GM18909 (cell line): ENCODE measurements around the gene USP7.

Source experiments
- ATAC-seq: cut with Tn5 transposase; IDR thresholded peaks from one replicate; pipeline ENCODE4 v1.9.1; 2021; ENCODE audit warnings: mild to moderate bottlenecking; ENCODE audit not compliant: unreplicated experiment, poor library complexity

Gene USP7

DNA sequence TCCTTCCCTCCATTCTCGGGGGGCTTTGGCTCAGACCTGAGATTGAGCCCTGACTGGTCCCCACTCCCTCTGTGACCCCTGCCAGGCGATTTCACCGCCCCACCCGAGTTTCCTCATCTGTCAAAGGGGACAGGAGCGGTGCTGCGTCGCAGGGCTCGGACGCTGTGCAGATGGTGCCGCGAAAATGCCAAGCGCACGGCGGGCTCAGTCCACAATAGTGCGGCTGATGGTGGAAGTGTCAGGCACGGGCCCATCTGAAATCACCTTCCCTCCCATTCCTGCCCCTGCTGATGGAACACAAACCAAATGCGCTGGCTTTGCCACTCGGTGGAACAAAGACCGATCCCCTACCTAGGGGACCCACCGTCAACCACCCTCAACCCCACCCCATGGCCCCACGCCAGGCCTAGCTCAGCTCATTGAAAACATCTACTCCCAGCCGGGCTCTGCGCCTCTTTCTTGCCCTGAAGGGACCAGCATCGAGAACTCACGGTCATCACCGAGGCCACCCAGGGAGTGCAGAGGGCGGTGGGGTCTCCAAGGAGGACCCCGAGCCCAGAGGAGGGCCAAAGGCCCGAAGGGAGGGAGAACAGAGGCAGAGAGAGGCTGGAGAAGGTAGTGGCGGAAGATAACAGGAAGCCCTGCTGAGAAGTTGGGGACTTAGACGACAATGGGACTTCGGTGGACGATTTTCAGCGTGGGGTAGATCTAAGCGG lies 96.3 kb downstream of the USP7 start:
- ATAC-seq = no peak

GRCh38 chr16:8866884-8867215 lies 96.9 kb downstream of the USP7 start:
- ATAC-seq = no peak

DNA sequence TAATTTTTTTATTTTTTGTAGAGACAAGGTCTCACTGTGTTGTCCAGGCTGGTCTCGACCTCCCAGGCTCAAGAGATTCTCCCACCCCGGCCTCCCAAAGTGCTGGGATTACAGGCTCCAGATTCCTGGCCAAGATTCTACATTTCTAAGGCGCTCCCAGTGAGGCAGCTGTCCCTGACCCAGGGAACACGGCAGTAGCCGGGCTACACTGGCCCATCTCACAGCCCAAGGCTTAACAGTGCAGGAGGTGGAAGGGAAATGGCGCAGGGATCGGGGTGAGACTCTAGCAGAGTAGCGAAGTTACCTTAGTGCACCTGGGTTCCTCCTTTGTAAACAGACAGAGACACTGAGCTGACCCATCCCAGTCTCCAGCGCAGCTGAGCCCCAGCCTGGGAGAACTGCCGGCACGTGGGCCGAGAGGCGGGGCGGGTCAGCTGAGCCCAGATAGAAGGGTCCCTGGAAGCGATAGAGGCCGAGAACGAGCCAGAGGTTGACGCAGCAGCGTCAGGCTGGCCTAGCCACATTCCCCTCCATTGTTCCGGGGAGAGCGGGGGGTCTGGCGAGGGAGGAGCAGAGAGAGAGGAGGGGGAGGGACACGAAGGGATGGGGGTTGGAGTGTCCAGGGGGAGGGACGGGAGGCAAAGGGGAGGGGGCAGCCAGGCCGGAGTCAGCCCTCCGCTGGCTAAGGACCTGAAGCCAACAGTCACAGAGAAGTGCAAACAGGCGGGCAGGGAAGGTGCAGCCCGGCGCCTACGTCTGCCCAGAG lies 97.4 kb downstream of the USP7 start:
- no peak for ATAC-seq

DNA sequence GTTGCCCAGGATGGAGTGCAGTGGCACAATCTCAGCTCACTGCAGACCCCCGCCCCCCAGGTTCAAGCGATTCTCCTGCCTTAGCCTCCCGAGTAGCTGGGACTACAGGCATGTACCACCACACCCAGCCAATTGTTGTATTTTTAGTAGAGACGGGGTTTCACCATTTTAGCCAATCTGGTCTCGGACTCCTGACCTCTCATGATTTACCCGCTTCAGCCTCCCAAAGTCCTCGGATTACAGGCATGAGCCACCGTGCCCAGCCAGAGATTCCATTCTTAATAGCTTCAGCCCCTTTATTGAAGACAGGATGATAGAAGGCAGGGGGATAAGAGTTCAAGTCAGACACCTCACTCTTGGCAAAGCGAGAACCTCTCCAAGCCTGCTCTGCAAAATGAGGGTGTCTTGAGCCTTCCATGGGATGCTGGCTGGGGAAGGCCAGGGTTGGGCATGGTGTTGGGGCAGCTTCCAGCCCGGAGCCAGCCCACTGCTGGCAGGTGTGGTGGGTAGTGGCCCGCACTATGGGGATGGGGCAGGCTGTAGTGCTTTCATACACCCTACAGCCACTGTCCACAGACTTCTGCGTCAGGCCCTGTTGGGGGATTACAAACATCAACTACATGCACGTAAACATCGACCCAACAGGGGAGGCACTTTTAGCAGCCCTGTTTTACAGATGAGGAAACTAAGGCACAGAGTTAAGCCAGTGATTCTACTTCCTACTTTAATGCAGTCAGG lies 98.4 kb downstream of the USP7 start:
- ATAC-seq = no peak

GRCh38 chr16:8864480-8865110 lies 99.1 kb downstream of the USP7 start:
- ATAC-seq = no peak

DNA sequence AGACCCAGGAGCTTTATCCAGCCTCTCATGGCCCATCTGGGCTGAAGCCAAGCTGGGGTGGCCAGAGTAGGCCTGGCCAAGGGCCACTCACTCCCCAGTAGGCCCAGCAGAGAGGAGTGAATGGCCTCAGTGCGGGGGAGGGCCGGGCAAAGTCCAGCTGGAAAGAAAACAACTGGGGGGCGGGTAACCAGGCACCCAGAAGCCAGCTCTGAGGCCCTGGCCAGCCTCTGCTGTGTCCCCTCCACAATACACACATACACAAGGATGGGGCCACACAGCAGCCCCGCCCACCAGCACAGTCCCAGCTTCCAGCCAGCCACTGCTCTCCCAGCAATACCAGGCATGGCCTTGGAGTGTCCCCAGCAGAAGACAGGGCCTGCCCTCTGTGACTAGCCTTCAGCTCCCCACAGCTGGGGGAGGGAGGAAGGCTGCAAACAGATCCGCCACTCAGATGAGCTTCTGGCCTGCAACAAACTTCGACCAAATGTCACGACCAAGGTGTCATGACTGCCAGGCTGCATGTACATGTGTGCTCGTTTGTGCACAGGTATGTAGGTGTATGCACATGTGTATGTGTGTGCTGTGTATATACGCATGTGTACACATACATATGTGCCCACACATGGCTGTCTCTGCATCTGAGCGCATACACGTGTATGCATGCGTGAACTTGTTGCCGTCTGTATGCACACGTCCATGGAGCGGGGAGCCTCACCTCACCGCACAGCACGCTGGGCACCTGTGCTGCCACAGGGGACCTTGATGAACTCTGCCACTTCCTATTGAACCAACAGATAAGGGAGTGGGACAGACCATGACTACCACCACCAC lies 99.9 kb downstream of the USP7 start:
- no peak for ATAC-seq

- no peak for ATAC-seq
Measured at GRCh38 chr16:8862309-8863130, 101.2 kb downstream of the USP7 start.

- ATAC-seq = no peak
Measured at GRCh38 chr16:8861563-8862308, 102.0 kb downstream of the USP7 start.

DNA sequence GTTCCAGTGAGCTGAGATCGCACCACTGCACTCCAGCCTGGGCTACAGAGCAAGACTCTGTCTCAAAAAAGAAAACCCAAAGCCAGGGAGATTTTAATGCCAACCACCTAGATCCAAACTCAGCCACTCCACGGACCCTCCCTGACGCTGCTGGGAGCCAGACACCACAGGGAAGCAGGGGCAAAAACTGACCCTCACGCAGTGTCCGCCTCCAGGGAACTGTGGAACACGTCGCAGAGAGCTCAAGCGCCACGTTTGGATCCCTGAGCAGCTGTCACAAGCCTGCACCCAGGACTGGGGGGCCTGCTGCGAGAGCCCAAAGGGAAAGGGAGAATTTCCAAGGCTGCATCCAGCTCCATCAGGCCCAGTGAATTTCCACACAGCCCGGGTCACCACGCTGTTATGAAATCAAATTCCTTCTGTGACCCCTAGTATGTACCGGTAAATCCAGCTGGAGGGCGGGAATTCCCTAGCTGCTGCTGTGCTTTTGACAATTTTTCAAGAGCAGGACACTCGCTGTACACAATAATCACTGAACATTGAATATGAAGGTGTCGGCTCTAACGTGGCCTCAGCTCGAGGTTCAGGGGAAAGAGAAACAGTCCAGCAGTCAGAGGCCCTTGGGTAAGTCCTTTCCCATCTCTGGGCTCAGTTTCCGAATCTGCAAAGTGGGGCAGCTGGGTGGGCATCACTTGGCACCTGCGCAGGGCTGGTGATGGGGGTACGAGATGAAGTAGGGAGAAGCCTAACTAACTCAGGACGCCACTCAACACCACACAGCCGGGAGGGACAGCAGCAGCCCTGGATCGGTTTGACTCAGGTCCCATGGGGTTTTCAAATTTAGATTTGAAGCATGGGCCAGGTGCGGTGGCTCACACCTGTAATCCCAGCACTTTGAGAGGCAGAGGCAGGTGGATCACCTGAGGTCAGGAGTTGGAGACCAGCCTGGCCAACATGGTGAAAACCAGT lies 103.5 kb downstream of the USP7 start:
- no peak for ATAC-seq

GRCh38 chr16:8858994-8859912 lies 104.5 kb downstream of the USP7 start:
- no peak for ATAC-seq

- ATAC-seq = no peak
Measured at GRCh38 chr16:8855972-8856371, 107.7 kb downstream of the USP7 start.

GRCh38 chr16:8855051-8855786 lies 108.5 kb downstream of the USP7 start:
- no peak for ATAC-seq

DNA sequence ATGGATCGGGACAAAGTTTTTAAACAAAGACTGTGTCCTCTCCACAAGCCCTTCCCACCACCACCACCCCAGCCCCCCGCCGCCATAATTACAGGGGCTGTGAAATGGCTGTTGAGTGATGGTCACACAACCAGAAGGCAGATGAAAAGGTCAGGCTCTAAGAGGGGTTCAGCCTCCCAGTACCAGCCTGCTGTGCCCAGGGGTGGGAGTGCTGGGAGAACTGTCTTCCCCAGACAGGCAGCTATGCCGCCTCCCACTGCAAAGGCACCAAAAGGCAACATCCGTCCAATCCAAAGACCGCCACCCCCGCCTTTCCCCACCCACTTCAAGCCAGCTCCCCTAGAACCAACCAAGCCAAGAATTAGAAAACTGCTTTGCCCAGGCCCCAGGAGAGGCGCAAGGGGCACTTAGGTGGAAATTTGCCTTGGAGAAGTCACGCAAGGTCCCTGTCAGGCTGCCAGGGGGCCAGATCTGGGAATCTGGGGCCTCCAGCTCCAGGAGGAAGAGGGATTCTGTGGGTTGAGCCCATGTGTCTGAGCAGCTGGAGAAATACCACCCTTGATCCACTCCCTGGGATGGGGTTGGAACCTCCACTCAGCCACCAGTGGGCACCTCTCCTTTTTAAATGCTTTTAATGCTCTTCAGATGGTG lies 109.3 kb downstream of the USP7 start:
- ATAC-seq = no peak

DNA sequence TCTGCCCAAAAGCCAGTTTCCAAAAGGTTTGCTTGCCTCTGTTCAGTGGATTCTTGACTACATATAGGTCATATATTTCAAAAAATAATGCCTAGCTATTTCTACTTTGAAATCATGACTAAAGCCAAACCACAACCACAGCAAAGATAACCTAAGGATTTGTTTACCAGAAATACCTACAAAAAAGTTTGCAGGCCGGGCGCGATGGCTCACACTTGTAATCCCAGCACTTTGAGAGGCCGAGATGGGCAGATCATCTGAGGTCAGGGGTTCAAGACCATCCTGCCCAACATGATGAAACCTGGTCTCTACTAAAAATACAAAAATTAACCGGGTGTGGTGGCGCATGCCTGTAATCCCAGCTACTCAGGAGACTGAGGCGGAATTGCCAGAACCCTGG lies 110.1 kb downstream of the USP7 start:
- no peak for ATAC-seq

DNA sequence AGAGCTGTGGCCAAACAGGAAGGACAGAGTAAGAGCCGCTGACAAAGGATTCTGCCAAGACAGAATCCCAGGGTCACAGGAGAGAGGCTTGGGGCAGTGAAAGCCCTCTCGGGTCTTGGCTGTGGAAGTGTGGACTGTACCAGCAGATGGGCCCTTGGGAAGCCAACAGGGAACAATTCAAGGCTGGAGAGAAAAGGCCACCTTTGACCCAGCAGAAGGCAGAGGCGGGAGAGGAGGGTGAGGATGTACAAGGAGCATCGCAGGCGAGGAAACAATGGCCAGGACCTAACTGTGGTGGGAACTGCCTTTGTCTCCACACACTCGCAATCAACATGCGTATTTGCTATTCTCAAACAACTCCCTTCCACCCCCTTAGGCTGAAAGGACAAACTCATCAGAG lies 110.6 kb downstream of the USP7 start:
- no peak for ATAC-seq
